CD4-positive, alpha-beta T cell (primary cell): ENCODE data around the gene SPIB. TPM values are rescaled to one million over a fixed set of nuclear protein-coding genes. Genes with fewer than 3 reads are reported as not detected.

Experiments
- ATAC-seq: fragments of 200-7000 bp; cut with Tn5 transposase; one replicate; pipeline ENCODE4 v1.10.0; 2022; ENCODE audit warnings: mild to moderate bottlenecking; ENCODE audit not compliant: poor library complexity
- CTCF ChIA-PET: fragments of 350-600 bp; sonication (Branson Sonifier 250); formaldehyde crosslinking; loops from one replicate; lab custom pipeline; 2021; ENCODE audit warnings: antibody characterized with exemption, inconsistent platforms; lab: Charles Lee
- POLR2A ChIA-PET: fragments of 350-600 bp; sonication (Branson Sonifier 250); formaldehyde crosslinking; loops from one replicate; lab custom pipeline; 2021; ENCODE audit warnings: antibody characterized with exemption, inconsistent platforms; lab: Charles Lee
- DNase-seq, 14 experiments: peaks; one replicate each; pipeline ENCODE4 v3.0.0-alpha.2; 2013 to 2020; ENCODE audit warnings: mixed read lengths in 2 of 14
- H3K27ac ChIP-seq, 2 donors: one replicate each; pipeline versions ENCODE4 v1.5.1 to v1.7.0; 2013; ENCODE audit warnings: low read length in 2 of 2, low read depth in 1 of 2, mild to moderate bottlenecking in 1 of 2
- H3K27me3 ChIP-seq, 2 experiments: 1 replicate in 1 of 2; 2 replicates in 1 of 2; pipeline versions ENCODE4 v1.6.1 to v1.7.0; 2013; ENCODE audit warnings: low read length in 2 of 2, control low read depth in 1 of 2, mild to moderate bottlenecking in 1 of 2, moderate library complexity in 1 of 2; ENCODE audit not compliant: insufficient read depth in 2 of 2, control insufficient read depth in 1 of 2
- H3K36me3 ChIP-seq: one replicate; pipeline ENCODE4 v1.6.1; 2013; ENCODE audit warnings: low read length, control low read depth; ENCODE audit not compliant: insufficient read depth
- H3K4me1 ChIP-seq: one replicate; pipeline ENCODE4 v1.6.1; 2013; ENCODE audit warnings: low read length, control low read depth; ENCODE audit not compliant: insufficient read depth
- H3K4me3 ChIP-seq: one replicate; pipeline ENCODE4 v1.5.1; 2013; ENCODE audit warnings: mild to moderate bottlenecking, low read length, moderate library complexity
- H3K9me3 ChIP-seq, 2 experiments: 1 replicate in 1 of 2; 2 replicates in 1 of 2; pipeline versions ENCODE4 v1.6.1 to v1.7.0; 2013; ENCODE audit warnings: low read length in 2 of 2, mild to moderate bottlenecking in 2 of 2, control low read depth in 1 of 2, moderate library complexity in 1 of 2; ENCODE audit not compliant: control insufficient read depth in 1 of 2, insufficient read depth in 1 of 2
- H3K27ac Mint-ChIP-seq: one replicate; pipeline ENCODE4 v1.8.0; 2020; ENCODE audit warnings: mixed read lengths
- H3K27me3 Mint-ChIP-seq: one replicate; pipeline ENCODE4 v1.8.0; 2021; ENCODE audit warnings: mixed read lengths
- H3K36me3 Mint-ChIP-seq: one replicate; pipeline ENCODE4 v1.8.0; 2021; ENCODE audit warnings: low read depth, mixed read lengths
- H3K4me1 Mint-ChIP-seq: one replicate; pipeline ENCODE4 v1.8.0; 2021; ENCODE audit warnings: low read depth, mixed read lengths
- H3K4me3 Mint-ChIP-seq: one replicate; pipeline ENCODE4 v1.8.0; 2020; ENCODE audit warnings: mild to moderate bottlenecking, mixed read lengths
- H3K9me3 Mint-ChIP-seq: one replicate; pipeline ENCODE4 v1.8.0; 2020; ENCODE audit warnings: mixed read lengths
- intact Hi-C, 2 experiments: fragments of 100-400 bp; cut with DNase I in 1 of 2; cut with micrococcal nuclease in 1 of 2; formaldehyde crosslinking; loops; one replicate each; pipeline versions ENCODE4 v1.15.1 to v1.9.0; 2023 to 2025; cut with DNase I, micrococcal nuclease
- total RNA-seq, 174 experiments: library from RNA in 2 of 174; stranded (reverse) in 2 of 174; gene quantifications; one replicate each; pipeline ENCODE4 v1.2.3 and lab custom pipeline; 2021 to 2026
- TF ChIP-seq, protein P1 (sequence below): fragments of 200-600 bp; IDR thresholded peaks from one replicate; pipeline ENCODE4 v1.8.0; 2022; ENCODE audit warnings: antibody characterized with exemption, mild to moderate bottlenecking

SPIB gene
- total RNA-seq, 2 experiments from 2014 or later = 0.42 to 0.52 TPM

DNA sequence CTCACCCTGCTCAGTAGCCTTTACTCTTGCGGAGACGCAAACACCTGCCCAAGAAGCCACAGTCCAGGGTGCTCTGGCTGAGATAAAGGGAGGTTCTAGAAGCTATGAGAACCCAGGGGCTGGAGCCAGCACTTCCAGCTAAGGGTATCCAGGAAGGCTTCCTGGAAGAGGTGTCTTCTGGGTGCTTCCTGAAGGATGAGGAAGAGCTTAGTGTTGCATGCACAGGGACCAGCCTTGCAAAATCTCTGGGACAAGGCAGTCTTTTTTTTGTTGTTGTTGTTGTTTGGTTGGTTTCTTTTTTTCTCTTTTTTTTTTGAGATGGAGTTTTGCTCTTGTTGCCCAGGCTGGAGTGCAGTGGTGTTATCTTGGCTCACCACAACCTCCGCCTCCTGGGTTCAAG lies 34.5 kb downstream of the SPIB start:
- Mint-ChIP-seq H3K4me3 (no peak overlapping the region), H3K36me3 (no peaks in the 10 kb centered on the region), H3K9me3 (no peaks in the 10 kb centered on the region), H3K27me3 (peaks cover 25% of the 10 kb centered on the region), H3K27ac (no peak overlapping the region), H3K4me1 (no peaks in the 10 kb centered on the region)
- H3K4me1 ChIP-seq = no peaks in the 10 kb centered on the region
- no peak overlapping the region for H3K4me3 ChIP-seq
- intact Hi-C loops = no loop called here
- H3K9me3 ChIP-seq = peaks cover 0 to 2% of the 10 kb centered on the region in 2 experiments
- ChIA-PET CTCF (no interaction called here), POLR2A (no interaction called here)
- H3K27me3 ChIP-seq = peaks cover 3 to 7% of the 10 kb centered on the region in 2 experiments
- TF ChIP-seq, protein P1, sequence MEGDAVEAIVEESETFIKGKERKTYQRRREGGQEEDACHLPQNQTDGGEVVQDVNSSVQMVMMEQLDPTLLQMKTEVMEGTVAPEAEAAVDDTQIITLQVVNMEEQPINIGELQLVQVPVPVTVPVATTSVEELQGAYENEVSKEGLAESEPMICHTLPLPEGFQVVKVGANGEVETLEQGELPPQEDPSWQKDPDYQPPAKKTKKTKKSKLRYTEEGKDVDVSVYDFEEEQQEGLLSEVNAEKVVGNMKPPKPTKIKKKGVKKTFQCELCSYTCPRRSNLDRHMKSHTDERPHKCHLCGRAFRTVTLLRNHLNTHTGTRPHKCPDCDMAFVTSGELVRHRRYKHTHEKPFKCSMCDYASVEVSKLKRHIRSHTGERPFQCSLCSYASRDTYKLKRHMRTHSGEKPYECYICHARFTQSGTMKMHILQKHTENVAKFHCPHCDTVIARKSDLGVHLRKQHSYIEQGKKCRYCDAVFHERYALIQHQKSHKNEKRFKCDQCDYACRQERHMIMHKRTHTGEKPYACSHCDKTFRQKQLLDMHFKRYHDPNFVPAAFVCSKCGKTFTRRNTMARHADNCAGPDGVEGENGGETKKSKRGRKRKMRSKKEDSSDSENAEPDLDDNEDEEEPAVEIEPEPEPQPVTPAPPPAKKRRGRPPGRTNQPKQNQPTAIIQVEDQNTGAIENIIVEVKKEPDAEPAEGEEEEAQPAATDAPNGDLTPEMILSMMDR = no peak
- no peak overlapping the region for H3K27ac ChIP-seq
- H3K36me3 ChIP-seq = no peaks in the 10 kb centered on the region
- DNase-seq = no peak
- ATAC-seq = no peak

DNA sequence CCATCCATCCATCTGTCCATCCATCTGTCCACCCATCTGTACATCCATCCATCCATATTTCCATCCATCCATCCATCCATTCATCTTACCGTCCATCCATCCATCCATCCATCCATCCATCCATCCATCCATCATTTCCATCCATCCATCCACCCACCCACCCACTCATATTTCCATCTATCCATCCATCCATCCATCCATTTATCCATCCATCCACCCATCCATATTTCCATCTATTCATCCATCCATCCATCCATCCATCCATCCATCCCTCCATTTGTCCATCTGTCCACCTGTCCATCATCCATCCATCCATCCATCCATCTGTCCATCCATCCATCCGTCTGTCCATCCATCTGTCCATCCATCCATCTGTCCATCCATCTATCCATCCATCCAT lies 37.3 kb downstream of the SPIB start:
- H3K27ac ChIP-seq = no peak overlapping the region
- H3K4me1 ChIP-seq = peaks cover under 1% of the 10 kb centered on the region
- peaks cover 7 to 19% of the 10 kb centered on the region in 2 experiments for H3K27me3 ChIP-seq
- intact Hi-C loops = no loop called here
- Mint-ChIP-seq H3K27me3 (peaks cover 38% of the 10 kb centered on the region), H3K9me3 (no peaks in the 10 kb centered on the region), H3K36me3 (no peaks in the 10 kb centered on the region), H3K4me3 (no peak overlapping the region), H3K4me1 (no peaks in the 10 kb centered on the region), H3K27ac (no peak overlapping the region)
- H3K36me3 ChIP-seq = no peaks in the 10 kb centered on the region
- DNase-seq (no peak), ATAC-seq (no peak)
- ChIA-PET POLR2A (no interaction called here), CTCF (no interaction called here)
- no peaks in the 10 kb centered on the region for H3K9me3 ChIP-seq
- no peak overlapping the region for H3K4me3 ChIP-seq
- TF ChIP-seq, protein P1 = no peak

DNA sequence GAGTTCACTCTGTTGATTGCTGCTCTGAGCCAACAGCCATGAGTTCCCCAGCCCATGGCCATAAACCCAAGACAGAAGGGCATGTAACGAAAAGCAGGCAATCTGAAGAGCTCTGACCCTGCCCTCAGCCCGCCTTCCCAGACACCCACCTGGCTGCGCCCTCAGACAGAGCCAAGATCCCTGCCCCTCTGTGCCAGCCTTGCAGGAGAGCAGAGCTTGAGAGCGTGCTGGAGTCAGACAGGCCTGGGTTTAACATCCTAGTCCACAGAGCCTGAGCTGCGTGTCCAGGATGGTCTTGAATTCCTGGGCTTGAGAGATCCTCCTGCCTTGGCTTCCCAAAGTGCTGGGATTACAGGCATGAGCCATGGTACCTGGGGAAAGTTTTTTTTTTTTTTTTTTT lies 38.6 kb downstream of the SPIB start:
- Histone ChIP-seq H3K27ac (no peak overlapping the region), H3K9me3 (no peaks in the 10 kb centered on the region), H3K4me3 (no peak overlapping the region), H3K36me3 (no peaks in the 10 kb centered on the region), H3K27me3 (peaks cover 7 to 19% of the 10 kb centered on the region in 2 experiments), H3K4me1 (peaks cover 5% of the 10 kb centered on the region)
- ChIA-PET CTCF (no interaction called here), POLR2A (interaction anchor here (0.5 kb wide), 1 partner anchor 100 kb away, joined by 3 read pairs; no protein-coding TSS in a partner anchor)
- Mint-ChIP-seq H3K4me3 (no peak overlapping the region), H3K27me3 (peaks cover 44% of the 10 kb centered on the region), H3K4me1 (no peaks in the 10 kb centered on the region), H3K9me3 (no peaks in the 10 kb centered on the region), H3K27ac (no peak overlapping the region), H3K36me3 (no peaks in the 10 kb centered on the region)
- intact Hi-C loops = no loop called here
- TF ChIP-seq, protein P1 = no peak
- peak in 1 of 14 experiments; percentile 7 for DNase-seq
- ATAC-seq = no peak
